Superior temporal gyrus (tissue), 1 donor: Measurements from ENCODE around the gene SLC29A4.
"Not testable (repeated sequence)": the region's sequence is repeated elsewhere in the genome, so short reads cannot be mapped to it uniquely, and the experiment has no call there.

Source experiments
- DNase-seq: peaks from one replicate; pipeline ENCODE4 v3.0.0-alpha.2; 2016; ENCODE audit errors: extremely low spot score

SLC29A4 gene

GRCh38 chr7:5296015-5296610, 13.4 kb downstream of the SLC29A4 start:
- DNase-seq = no peak

- no peak for DNase-seq
Measured at GRCh38 chr7:5296611-5297226, 14.0 kb downstream of the SLC29A4 start.

- DNase-seq = no peak
Measured at GRCh38 chr7:5300366-5300765, 17.6 kb downstream of the SLC29A4 start.

GRCh38 chr7:5302577-5302976, 19.8 kb downstream of the SLC29A4 start:
- DNase-seq = no peak

- DNase-seq = no peak
Measured at GRCh38 chr7:5303061-5303460, 20.3 kb downstream of the SLC29A4 start.

GRCh38 chr7:5303591-5304505, 21.1 kb downstream of the SLC29A4 start:
- no peak for DNase-seq

GRCh38 chr7:5305050-5305449, 22.3 kb downstream of the SLC29A4 start:
- not testable (repeated sequence) for DNase-seq

GRCh38 chr7:5307221-5308142, 24.7 kb downstream of the SLC29A4 start:
- DNase-seq = not testable (repeated sequence)

GRCh38 chr7:5309146-5309545, 26.4 kb downstream of the SLC29A4 start:
- DNase-seq = no peak

- no peak for DNase-seq
Measured at GRCh38 chr7:5310822-5311405, 28.2 kb downstream of the SLC29A4 start.

- DNase-seq = not testable (repeated sequence)
Measured at GRCh38 chr7:5312276-5313070, 29.7 kb downstream of the SLC29A4 start.

- DNase-seq = not testable (repeated sequence)
Measured at GRCh38 chr7:5313076-5313885, 30.5 kb downstream of the SLC29A4 start.

GRCh38 chr7:5314864-5315263, 32.1 kb downstream of the SLC29A4 start:
- DNase-seq = no peak

- no peak for DNase-seq
Measured at GRCh38 chr7:5315761-5316160, 33.0 kb downstream of the SLC29A4 start.

GRCh38 chr7:5318613-5319012, 35.9 kb downstream of the SLC29A4 start:
- DNase-seq = not testable (repeated sequence)

GRCh38 chr7:5320391-5320790, 37.6 kb downstream of the SLC29A4 start:
- DNase-seq = no peak

- no peak for DNase-seq
Measured at GRCh38 chr7:5320802-5321396, 38.2 kb downstream of the SLC29A4 start.

- DNase-seq = no peak
Measured at GRCh38 chr7:5322621-5323410, 40.1 kb downstream of the SLC29A4 start.
